NCI-H187 treated with DMSO at 0.1 percent for 48 hours (cell line): Measurements from ENCODE around the gene NUTM2B.
"Not testable (repeated sequence)": the region's sequence is repeated elsewhere in the genome, so short reads cannot be mapped to it uniquely, and the experiment has no call there.

Experiments
- DNase-seq: peaks from one replicate; lab custom pipeline; 2025; lab: John Stamatoyannopoulos, UW

NUTM2B gene, protein sequence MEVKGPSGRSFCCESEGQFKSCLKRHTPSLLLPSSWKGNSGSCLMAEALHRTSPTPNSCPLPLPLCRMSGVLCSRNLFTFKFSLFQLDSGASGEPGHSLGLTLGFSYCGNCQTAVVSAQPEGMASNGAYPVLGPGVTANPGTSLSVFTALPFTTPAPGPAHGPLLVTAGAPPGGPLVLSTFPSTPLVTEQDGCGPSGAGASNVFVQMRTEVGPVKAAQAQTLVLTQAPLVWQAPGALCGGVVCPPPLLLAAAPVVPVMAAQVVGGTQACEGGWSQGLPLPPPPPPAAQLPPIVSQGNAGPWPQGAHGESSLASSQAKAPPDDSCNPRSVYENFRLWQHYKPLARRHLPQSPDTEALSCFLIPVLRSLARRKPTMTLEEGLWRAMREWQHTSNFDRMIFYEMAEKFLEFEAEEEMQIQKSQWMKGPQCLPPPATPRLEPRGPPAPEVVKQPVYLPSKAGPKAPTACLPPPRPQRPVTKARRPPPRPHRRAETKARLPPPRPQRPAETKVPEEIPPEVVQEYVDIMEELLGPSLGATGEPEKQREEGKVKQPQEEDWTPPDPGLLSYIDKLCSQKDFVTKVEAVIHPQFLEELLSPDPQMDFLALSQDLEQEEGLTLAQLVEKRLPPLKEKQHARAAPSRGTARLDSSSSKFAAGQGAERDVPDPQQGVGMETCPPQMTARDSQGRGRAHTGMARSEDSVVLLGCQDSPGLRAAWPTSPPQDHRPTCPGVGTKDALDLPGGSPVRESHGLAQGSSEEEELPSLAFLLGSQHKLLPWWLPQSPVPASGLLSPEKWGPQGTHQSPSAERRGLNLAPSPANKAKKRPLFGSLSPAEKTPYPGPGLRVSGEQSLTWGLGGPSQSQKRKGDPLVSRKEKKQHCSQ

DNA sequence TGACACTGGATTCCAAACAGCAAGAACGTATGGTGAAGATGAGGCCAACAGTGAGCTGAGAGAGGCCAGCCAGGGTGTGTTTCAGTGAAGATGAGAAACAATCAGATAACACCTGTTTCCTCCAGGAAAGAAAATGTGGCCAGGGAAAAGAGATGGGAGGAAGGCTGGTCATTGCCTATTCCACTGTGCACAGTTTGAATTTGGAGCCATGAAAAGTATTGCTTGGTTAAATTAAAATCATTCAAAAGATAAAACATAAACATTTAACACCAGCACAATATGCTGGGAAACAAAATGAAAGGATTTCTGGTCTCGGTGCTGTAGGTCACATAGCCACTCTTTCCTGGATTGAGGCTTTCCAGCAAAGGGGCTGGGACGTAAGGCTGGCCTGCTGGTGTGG is at the start of gene NUTM2B:
TSS of gene NUTM2B (plus strand) at position 301 of the 400 bp plus-strand sequence. CDS start 383 bp downstream, outside the sequence.
- not testable (repeated sequence) for DNase-seq

DNA sequence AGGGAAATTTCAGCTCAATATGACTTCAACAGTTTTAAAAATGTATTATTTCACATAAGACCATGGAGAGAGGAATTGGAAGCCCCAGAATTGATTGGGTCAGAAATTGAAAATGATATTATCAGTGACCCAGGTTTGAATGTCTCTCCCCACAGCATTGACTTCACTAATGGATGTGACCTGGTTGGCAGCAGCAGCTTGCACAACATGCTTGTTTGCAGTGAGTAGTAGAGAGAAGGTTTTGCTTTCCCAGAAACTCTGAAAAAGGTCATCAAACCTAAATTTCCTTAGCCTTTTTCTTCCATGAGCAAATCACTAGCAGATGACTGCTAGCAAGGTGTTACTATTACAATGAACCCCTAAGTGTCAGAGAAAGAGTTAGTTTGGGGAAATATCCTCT is 39.7 kb upstream of the NUTM2B start:
- not testable (repeated sequence) for DNase-seq

DNA sequence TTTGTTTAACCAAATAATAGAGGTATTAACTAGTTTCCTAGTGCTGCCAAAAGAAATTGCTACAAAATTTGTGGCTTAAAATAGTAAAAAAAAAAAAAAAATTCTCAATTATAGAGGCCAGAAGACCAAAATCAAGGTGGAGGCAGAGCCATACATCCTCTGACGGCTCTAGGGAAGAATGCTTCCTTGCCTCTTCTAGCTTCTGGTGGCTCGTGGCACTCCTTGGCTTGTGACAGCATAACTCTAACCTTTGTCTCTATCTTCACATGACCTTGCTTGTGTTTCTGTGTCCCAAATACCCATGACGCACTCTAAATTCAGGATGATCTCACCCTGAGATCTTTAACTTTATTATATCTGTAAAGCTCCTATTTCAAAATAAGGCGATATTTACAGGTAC is 38.3 kb upstream of the NUTM2B start:
- DNase-seq, result not testable (repeated sequence)

DNA sequence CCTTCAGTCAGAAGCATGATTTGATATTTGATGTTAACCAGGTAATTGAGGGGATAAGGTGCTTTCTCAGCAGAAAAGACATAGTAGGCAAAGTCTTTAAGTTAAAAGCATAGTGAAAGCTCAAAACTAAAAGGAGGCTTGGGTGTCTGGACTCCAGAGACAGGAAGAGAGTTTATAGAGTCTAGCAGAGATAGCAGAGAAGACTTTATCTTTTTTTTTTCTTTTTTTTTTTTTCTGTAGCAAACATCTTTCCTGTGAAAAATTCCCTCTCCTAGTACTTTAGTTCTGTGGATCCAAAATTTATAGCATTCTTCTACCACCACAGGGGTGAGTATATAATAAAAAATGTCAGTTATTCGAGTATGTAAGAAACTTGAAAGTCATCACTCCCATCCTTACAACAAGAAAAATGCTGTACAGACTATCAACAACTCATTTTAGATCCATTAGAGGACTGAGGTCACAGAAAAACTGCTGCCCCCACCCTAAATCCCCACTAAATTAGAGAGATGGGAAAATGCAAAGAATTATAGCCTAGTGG is 33.7 kb upstream of the NUTM2B start:
- not testable (repeated sequence) for DNase-seq

DNA sequence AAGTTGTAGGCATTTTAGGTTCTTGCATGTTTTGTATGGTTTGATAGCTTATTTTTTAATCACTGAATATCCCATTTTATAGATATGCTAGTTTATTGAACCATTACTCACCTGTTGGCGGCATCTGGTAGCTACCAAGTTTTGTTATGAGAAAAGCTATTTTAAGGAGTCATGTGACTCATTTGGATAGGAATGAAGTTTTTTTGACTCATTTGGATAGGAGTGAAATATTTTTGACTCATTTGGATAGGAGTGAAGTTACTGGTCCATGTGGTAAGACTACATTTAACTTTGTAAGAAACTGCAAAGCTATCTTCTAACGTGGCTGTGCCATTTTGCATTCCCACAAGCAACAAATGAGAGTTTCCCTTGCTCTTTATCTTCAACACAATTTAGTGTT is 28.1 kb upstream of the NUTM2B start:
- DNase-seq, result not testable (repeated sequence)

DNA sequence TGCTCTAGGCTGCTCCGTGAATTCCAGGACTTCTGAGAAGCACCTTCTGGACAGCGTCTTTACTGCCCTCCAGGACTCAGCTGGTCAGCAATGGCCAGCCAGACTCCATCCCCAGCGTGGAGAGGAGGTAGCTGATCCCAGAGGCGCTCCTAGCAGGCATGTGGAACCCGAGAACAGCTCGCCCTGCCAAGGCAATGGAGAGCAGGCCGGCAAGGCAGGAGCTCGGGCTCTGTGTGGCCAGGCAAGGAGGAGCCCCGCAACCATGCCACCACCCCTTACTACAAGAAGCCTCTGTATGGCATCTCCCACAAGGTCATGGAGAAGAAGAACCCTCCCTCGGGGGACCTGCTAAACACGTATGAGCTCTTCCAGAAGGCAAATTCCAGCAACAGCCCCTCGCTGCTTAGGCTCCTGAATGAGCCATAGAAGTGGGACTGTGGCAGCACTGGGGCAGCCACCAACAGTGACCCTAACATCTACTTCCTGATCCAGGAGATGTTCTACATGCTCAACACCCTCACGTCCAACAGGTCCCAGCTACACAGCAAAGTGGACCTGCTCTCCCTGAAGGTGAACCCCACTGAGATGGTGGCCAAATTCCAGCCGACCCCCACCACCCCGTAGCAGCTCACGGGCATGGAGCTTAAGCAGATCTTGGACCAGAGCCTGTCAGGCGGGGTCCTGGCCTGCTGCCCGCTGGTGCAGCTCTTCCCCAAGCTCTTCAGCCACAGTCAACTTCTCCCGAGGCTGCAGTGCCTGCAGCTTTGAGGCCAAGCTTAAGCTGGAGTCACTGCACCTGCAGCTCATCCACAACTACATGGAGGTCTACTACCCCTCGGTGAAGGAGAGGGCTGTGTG is 19.8 kb upstream of the NUTM2B start:
- not testable (repeated sequence) for DNase-seq

DNA sequence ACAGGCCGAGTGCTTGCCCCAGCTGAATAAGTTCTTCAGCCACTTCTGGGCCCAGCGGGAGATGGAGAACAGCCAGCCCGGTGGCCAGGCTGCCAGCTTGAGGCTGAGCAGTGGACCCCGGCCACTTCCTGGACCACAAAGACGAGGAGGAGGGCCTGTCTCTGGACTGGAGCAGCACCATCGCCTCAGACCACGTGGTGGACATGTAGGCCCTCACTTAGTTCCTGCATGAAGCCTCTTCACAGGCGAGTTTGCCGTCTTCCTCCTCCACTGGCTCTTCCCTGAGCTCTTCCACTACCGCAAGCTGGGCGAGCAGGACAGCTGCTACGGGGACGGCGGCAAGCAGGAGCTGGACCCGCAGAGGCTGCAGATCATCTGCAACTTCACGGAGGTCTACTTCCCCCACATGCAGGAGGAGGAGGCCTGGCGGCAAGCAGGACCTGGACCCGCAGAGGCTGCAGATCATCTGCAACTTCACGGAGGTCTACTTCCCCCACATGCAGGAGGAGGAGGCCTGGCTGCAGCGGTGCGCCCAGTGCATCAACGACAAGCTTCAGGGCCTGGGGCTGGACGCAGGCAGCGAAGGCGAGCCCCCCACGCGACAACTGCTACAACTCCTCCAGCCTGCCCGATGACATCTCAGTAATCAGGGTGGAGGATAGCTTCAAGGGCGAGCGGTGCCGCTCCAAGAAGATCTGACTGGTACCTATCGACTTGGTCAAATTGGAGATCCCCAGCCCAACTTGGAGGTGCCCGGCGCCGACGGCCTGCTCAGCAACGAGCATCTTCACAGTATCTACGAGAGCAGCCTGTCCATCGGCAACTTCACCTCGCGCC is 18.9 kb upstream of the NUTM2B start:
- DNase-seq, result not testable (repeated sequence)

DNA sequence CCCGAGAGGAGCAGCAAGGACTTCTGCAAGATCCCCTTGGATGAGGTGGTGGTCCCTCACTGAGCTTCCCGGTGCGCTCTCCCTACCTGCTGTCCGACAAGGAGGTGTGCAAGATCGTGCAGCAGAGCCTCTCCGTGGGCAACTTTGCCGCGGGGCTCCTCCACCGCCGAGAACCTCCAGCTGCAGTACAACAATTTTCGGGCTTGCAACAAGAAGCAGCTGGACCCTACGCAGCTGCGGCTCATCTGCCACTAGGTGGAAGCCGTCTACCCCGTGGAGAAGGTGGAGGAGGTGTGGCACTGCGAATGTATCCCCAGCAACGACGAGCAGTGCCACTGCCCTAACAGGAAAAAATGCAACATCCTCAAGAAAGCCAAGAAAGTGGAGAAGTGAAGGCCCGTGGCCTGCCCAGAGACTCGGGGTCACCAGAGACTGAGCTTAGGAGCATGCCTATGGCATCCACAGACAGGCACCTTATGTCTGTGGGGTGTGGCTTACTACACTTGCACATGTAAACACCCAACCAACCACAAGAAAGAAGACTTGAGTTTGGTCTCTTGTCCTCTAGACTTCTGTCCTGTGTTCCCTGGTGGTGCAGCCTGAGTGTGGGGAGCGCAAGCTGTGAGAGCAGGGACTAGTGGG is 17.9 kb upstream of the NUTM2B start:
- not testable (repeated sequence) for DNase-seq

DNA sequence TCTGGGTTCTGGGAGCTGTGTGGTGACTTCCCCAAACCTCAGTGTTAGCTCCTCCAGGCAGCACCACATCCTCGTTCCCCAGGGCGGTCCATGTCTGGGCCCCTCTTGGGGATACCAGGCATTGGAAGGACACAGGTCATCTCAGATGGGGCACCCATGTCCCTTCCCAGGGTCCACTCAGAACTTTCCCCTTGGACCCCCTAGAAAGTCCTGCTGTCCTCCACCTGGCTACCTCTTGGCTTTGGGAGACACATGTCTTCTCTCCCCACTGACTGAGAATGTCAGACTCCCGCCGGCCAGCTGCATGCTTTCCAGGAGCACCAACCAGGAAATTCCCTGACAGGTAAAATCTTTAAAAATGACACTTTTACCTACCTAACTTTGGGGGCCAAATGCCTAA is 16.4 kb upstream of the NUTM2B start:
- DNase-seq, result not testable (repeated sequence)

DNA sequence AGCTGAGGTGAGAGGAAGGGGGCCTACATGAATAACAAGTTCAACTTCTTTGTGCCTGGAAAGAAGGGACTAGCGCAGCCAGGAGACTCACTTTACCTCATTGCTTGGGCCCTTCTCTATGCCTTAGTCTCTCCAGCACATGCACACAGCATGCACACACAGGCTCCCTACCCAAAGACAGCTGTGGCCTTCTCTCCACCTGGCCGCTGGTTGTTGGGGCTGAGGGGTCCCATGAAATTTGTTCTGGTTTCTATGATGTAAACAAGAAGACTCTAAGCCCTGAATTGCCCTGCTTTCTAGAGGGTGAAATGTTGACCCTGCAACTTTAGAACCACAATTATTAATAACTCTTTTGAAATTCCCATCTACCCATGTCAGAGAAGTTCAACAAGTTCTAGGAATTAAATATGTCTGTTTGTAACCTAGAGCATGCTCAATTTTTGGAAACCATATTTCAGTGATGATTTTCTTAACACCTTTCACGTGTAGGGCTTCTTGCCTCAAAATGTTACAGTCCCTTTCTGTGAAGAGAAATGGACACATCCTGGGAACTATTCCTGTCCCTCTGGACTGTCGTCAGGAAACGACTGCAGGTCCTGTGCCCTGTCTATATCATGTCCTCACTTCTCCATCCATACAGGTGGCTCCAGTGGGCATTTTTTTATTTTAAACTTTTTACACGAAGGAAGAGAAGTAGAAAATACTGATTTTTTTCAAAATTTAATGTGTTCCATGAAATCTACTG is 15.4 kb upstream of the NUTM2B start:
- DNase-seq, result not testable (repeated sequence)

DNA sequence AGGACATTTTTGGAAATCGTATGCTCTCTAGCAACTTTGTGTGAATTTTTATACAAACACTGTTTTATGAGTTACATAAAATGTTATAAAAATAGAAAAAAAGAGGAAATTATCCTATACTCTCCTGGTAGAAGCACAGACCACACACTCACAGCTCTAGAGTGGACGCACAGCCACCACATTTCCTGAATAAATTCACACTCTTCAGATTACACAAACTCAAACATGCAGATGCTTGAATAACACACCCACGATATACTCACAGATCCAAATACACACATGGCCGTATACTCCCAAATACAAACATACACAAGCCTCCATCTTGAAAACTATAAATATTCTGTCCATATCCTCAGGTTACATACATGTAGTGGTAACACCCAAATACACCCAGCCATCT is 14.2 kb upstream of the NUTM2B start:
- DNase-seq, result not testable (repeated sequence)

DNA sequence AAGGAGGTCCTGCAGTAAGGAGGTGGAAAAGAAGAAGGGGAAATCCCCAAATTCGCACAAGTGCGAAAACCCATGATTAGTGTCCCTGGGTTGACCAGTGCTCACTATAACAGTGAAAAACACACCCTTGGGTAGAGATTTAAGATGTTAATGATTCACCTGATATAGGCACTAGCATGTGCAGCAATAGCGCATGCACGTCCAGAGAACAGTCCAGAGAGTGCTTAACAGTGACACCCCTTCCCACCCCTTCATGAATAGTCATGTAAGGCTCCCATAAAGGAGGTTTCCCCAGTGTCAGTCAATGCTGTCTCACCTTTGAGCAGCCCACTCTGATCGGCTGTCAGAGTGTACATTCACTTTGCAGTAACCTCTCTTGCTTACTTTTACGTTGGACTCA is 6.4 kb upstream of the NUTM2B start:
- DNase-seq, result not testable (repeated sequence)

DNA sequence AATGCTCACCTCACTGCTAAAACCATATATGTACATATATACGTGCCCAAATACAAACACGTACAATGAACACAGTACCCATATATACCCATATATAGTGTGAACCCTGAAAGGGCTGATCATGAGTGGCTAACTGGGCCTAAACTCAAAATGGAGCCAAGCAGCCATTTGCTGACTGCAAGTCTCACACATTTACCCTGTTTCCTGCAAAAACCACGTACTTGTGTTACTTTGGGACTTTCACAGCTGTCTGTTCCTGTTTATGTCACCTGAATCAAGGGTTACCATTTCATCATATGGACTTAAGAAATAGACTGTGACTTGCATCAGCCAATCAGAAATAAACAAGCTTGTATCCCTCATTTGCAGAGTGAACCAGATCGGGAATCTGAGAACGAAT is 5.9 kb upstream of the NUTM2B start:
- DNase-seq, result not testable (repeated sequence)

DNA sequence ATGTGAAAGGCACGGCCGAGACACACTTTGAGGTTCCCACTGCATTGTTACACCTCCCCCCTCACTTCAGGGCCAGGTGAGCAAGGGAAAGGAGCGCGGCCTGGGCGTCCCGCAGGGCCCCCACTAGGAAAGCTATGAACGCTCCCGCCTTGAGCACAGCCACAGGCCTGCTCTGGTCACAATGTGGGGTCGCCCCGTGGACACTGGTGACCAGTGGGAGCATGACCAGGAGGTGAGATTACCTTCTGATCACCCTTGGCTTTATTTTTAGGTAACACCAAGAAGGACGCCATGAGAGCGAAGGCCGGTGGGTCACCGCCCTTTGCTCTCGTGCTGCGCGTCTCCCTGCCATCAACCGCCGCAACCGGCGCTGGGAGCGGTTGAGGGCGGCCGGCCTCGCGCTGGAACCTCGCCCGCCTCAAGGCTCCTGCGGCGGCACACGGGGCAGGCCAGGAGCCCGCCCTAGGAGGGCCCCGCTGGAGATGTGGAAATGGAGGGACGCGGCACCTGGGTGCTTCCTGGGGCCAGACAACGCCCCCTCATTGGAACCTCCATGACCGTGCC is 2.6 kb upstream of the NUTM2B start:
- DNase-seq, result not testable (repeated sequence)

DNA sequence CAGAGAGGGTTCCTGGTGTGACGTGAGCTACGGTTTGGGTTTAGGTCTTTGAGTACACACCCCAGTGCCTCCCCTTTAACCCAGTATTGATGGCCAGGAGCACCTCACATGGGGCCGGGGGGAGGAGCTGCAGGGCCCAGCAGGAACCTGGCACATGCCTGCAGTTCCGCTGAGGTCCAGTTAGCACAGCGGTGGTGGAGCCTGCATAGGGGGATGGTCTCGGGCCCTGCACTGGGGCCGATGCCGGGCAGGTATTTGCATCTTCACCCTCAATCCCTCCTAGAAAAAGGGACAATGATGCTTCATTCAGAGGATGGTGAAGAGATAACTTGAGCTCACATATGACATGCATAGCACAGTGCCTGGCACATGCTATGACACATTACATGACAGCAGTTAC is 4.0 kb downstream of the NUTM2B start:
- DNase-seq, result not testable (repeated sequence)

DNA sequence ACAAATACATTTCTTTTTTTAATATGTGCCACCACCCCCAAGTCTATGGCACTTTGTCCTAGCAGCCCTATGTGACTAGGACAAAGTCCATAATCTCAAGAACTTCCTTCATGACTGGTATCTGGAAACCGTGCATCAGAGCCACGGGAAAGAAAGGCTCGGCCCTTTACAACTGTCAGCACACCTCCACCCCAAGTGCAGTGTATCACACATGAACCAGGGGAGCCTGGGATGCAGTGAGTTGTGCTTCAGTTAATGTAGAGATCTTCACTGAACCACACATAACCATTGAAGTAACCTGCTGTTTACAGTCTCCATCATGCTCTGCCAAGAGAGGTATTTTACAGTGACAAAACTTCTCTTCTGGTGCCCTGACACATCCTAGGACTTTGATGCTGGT is 11.9 kb downstream of the NUTM2B start:
- not testable (repeated sequence) for DNase-seq

DNA sequence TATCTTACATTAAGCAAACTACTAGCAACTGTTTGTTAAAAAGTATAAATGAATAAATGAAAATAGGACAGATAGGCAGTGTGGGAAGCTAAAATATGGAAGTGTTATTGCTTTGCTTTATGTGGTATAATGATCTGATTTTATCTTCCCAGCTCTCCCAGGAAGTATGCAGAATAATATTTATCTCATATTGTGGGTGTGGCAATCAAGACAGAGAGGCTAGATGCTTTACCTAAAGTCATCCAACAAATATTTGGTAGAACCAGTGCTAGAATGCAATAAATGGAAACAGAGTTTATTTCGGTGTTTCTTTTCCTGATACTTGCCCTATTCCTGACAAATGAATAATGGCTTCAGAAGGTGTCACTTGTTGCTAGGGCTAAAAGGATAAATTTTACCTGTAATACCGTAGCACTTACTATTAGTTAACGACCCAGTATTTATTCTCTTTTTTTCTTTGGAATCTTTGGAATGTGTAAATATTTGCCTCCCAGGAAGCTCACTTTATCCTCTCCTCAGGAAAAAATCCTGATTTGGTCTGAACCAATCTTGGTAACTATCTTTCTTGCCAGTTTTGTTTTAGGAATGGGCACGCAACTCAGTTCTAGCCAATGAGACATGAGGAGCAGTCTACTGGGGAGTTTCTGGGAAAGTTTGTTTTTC is 14.0 kb downstream of the NUTM2B start:
- not testable (repeated sequence) for DNase-seq

DNA sequence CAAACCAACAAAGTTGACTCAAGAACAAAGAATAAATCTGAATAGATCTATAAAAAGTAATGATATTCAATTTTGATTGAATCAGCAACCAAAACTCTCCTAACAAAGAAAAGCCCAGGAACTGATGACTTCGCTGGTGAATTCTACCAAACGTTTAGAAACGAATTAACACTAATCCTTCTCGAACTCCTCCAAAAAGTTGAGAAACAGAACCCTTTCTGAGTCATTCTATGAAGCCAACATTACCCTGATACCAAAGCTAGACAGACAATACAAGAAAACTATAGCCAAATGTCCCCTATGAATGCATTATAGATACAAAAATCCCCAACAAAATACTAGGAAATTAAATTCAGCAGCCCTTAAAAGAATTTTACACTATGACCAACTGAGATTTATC is 17.0 kb downstream of the NUTM2B start:
- not testable (repeated sequence) for DNase-seq
